ENCODE measurements around the gene JARID2.

GRCh38 chr6:15554728-15555100 is 308.8 kb downstream of the JARID2 start:
- no peak for TF ChIP-seq CTCF (IDR thresholded peaks at IDR 0.05)
- TF ChIP-seq POLR2A (IDR thresholded peaks at IDR 0.05) = no peak

All from Peyer's patch (tissue), 4 donors.